Astrocyte of the cerebellum (primary cell): ENCODE data around the gene DDAH2.

Source experiments
- DNase-seq: peaks from one replicate; pipeline ENCODE4 v3.0.0-alpha.2; 2011; ENCODE audit warnings: low read depth
- H3K4me3 ChIP-seq: 2 replicates; pipeline ENCODE4 v1.5.1; 2011; ENCODE audit warnings: mild to moderate bottlenecking, low read depth, low read length, moderate library complexity
- in situ Hi-C: cut with HindIII; loops from 2 replicates; pipeline ENCODE4 v1.10.0; 2017; ENCODE audit warnings: low sequenced_read_pairs
- TF ChIP-seq, protein P1 (sequence below): IDR thresholded peaks from 2 replicates; pipeline ENCODE4 v1.5.1; 2012; ENCODE audit warnings: low read length, low read depth, moderate library complexity, mild to moderate bottlenecking; ENCODE audit errors: missing control alignments

Gene DDAH2

DNA sequence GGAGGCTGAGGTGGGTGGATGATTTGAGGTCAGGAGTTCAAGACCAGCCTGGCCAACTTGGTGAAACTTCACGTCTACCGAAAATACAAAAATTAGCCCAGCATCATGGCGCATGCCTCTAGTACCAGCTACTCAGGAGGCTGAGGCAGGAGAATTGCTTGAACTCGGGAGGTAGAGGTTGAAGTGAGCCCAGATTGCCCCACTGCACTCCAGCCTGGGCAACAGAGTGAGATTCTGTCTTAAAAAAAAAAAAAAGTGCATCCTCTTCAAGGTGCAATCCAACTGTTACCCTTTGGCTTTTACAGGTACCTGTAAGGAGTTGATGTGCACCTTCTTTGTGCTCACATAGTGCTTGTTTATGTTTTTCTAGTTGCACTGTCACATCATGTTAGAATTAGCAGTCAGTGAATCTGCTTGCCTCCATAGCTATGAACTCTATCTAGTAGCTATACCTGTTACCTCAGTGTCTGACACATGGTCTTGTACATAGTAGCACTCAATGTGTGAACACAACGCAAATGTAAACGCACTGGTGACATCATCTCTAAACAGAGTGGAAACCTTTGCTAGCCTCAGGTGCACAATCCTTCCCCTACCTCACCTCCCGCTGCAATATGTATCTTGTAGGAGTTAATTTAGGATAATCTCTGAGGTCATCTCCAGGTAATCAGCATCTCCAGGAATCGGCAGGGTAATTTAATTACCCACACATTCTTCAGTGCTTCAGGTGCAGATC is 20.4 kb upstream of the DDAH2 start:
- no peak overlapping the region for H3K4me3 ChIP-seq
- TF ChIP-seq, protein P1, sequence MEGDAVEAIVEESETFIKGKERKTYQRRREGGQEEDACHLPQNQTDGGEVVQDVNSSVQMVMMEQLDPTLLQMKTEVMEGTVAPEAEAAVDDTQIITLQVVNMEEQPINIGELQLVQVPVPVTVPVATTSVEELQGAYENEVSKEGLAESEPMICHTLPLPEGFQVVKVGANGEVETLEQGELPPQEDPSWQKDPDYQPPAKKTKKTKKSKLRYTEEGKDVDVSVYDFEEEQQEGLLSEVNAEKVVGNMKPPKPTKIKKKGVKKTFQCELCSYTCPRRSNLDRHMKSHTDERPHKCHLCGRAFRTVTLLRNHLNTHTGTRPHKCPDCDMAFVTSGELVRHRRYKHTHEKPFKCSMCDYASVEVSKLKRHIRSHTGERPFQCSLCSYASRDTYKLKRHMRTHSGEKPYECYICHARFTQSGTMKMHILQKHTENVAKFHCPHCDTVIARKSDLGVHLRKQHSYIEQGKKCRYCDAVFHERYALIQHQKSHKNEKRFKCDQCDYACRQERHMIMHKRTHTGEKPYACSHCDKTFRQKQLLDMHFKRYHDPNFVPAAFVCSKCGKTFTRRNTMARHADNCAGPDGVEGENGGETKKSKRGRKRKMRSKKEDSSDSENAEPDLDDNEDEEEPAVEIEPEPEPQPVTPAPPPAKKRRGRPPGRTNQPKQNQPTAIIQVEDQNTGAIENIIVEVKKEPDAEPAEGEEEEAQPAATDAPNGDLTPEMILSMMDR, result no peak
- DNase-seq, result no peak
- in situ Hi-C loops, result no loop called here

DNA sequence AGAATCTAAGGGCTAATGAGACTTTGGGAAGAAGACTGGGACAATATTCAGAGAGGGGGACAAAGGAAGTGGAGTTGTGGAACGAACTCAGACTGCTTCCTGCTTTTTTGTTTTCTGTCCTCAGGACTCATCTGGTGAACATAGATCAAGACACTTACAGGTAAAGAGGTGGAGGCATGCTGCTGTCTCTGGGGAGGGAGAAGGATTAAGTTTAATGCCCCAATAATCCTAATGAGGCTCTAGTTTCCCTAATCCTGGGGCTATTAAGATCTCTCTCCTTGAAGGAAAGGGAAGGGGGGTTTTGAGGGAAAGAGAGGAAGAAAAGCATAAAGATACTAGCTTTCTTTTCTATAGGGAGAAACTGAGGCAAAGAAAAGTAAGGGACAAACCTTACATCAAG is 15.3 kb upstream of the DDAH2 start:
- TF ChIP-seq, protein P1, result no peak
- in situ Hi-C loops, result no loop called here
- no peak for DNase-seq
- no peak overlapping the region for H3K4me3 ChIP-seq

DNA sequence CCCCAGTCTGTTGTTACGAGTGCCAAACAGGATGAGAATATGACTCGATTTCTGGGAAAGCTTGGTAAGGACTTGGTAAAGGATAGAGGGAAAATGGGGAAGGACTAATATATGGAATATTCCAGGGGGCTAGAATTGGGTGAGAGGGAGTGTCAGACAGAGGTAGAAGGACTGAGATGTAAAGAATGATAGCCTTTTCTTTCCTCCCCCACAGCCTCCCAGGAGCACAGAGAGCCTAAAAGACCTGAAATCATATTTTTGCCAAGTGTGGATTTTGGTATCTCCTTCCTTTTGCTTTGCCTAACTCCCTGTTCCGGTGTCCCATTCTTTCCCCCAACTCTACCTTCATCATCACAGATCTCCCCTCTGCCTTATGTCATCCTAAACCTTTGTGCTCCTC is 13.8 kb upstream of the DDAH2 start:
- TF ChIP-seq, protein P1, result no peak
- in situ Hi-C loops, result no loop called here
- no peak for DNase-seq
- no peak overlapping the region for H3K4me3 ChIP-seq

DNA sequence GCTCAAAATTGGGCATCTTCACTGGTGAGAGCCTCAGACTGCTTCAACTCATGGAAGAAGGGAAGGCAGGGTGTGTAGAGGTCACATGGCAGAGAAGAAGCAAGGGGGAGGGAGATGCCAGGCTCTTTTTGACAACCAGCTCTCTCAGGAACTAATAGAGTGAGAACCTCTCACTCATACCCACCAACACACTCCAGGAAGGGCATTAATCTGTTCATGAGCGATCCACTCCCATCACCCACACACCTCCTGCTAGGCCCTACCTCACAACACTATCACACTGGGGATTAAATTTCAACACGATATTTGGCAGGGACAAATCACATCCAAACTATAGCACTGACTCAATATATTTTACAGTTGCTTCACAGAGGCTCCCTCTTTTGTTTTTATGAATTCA is 12.7 kb upstream of the DDAH2 start:
- no peak overlapping the region for H3K4me3 ChIP-seq
- TF ChIP-seq, protein P1, result no peak
- no peak for DNase-seq
- in situ Hi-C loops, result no loop called here

DNA sequence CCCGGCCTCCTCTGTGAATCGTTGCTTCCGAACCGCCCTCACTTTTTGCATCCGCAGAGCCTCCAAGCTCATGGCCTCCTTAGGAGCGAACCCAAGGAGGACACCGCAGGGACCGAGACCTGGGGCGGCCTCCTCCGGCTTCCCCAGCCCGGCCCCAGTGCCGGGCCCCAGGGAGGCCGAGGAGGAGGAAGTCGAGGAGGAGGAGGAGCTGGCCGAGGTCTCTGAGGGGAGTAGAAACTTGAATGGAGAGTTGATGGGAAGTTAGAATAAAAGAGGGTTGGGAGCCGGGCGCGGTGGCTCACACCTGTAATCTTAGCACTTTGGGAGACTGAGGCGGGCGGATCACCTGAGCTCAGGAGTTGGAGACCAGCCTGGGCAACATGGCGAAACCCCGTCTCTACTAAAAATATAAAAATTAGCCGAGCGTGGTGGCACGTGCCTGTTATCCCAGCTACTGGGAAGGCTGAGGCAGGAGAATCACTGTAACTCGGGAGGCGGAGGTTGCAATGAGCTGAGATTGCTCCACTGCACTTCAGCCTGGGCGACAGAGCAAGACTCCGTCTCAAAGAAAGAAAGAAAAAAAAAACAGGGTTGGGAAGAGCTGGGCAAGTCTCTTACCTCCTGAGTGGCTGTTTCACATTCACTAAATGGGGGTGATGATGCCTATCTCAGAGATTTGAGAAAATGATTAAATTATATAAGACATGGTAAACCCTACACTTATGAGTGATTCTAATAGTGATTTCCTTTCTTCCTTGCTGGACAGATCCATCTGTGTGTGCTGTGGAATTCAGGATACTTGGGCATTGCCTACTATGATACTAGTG is 11.5 kb upstream of the DDAH2 start:
- TF ChIP-seq, protein P1, result no peak
- in situ Hi-C loops, result no loop called here
- peak overlapping the region; percentile 55 for H3K4me3 ChIP-seq
- DNase-seq, result no peak

DNA sequence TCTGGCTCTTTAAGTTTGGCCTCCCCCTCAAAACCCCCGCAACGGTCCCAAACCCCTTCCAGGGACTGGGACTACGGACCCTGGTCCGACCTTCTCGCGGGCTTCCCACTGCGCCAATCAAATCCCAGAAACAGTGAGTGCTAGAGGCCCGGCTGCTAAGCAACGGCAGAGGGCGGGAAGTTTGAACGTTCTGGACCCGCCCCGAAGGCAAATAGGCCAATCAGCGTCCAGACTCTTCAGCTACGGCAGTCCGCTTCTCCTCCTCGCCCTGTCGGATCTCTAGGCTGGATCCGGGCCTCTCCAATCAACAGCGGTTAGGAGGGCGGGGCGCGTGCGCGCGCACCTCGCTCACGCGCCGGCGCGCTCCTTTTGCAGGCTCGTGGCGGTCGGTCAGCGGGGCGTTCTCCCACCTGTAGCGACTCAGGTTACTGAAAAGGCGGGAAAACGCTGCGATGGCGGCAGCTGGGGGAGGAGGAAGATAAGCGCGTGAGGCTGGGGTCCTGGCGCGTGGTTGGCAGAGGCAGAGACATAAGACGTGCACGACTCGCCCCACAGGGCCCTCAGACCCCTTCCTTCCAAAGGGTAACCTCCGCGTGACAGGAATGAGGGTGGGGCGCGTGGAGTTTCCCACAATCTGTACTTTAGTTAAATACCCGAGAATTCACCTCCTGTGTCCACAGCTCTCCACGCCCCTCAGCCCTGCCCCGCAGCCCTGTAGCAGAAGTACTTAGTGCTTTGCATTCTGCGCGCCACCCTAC is 10.7 kb upstream of the DDAH2 start, which contains the start of gene MSH5:
Gene MSH5 (plus strand): TSS at position 367 of the 758 bp plus-strand sequence. CDS start 462 bp downstream, outside the sequence.
- H3K4me3 ChIP-seq, result peak within 1 kb of the TSS; percentile 55
- DNase-seq, result peak; percentile 96
- in situ Hi-C loops, result no loop called here
- TF ChIP-seq, protein P1, result no peak
